ENCODE results near the gene TMEM107. TPM values are rescaled to one million over a fixed set of nuclear protein-coding genes. Genes with fewer than 3 reads are reported as not detected.
"Not testable (repeated sequence)": the region's sequence is repeated elsewhere in the genome, so short reads cannot be mapped to it uniquely, and the experiment has no call there.

Gene TMEM107
- 10 to 100 TPM; 45.1 to 50.8 TPM for total RNA-seq

GRCh38 chr17:8176197-8176940 is at the start of gene TMEM107:
Gene TMEM107, minus strand, starts transcription at chr17:8176380. Its CDS starts 94 bp downstream, at chr17:8176286.
- Mint-ChIP-seq H3K27ac (peak within 1 kb of the TSS; percentile 89), H3K4me1 (ENCODE audit: low read depth) (peaks cover 57% of the 10 kb centered on the region), H3K9me3 (no peaks in the 10 kb centered on the region), H3K27me3 (ENCODE audit: low read depth) (no peaks in the 10 kb centered on the region), H3K4me3 (peak within 1 kb of the TSS; percentile 84 to 97), H3K36me3 (ENCODE audit: insufficient read depth in 2 of 2) (peaks cover 0 to 2% of the 10 kb centered on the region in 2 donors)
- ATAC-seq (replicated peaks in 1 of 2) (peak; percentile 41 to 51), DNase-seq (peak; percentile 89 to 92)

GRCh38 chr17:8224891-8225812 is 49.0 kb upstream of the TMEM107 start:
- peak overlapping the region; percentile 27 to 29 for H3K4me3 Mint-ChIP-seq
- peaks cover 54% of the 10 kb centered on the region for H3K4me1 Mint-ChIP-seq (ENCODE audit: low read depth)
- peaks cover 10 to 24% of the 10 kb centered on the region in 2 donors for H3K36me3 Mint-ChIP-seq (ENCODE audit: insufficient read depth in 2 of 2)
- DNase-seq (no peak), ATAC-seq (replicated peaks in 1 of 2) (no peak)
- H3K27me3 Mint-ChIP-seq (ENCODE audit: low read depth): no peaks in the 10 kb centered on the region
- H3K9me3 Mint-ChIP-seq: no peaks in the 10 kb centered on the region
- no peak overlapping the region for H3K27ac Mint-ChIP-seq

DNA sequence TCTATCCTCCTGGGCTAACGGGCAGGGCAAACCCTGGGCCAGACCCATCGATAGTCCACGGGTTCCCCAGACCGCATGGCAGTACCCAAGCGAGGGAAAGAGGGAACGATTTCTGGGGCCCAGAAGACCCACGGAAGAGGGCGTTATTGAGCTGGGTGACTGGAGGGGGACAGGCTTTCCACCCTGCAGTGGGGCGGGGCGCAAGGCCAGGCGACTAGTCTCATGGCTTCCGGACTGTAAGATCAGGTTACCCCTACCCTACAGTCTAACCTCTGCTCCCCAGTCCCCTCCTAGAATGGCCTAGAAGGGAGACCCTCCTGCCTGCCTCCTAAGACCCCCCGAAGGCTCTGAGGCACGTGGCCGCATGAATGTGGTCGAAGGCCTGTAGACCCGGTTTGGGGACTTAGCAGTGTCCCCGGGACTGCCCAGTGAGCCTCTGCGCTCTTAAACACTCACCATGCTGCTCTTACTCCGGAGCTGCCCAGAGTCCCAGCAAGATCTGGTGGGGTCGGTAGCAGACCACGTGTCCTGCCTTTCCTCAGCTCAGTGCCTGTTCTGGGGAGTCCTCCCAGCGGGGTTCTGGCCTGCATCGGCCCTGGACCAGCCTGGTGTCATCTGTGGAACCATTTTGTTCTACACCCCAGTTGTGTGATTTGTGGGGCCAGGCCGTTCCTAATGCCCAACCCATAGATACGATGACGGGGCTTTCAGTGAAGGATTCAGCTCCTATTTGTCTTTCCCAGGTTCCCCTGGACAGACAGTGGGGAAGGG is 47.4 kb upstream of the TMEM107 start:
- peak; percentile 7 to 15 for ATAC-seq (replicated peaks in 1 of 2)
- peak; percentile 66 to 73 for DNase-seq
- no peaks in the 10 kb centered on the region for H3K27me3 Mint-ChIP-seq (ENCODE audit: low read depth)
- H3K36me3 Mint-ChIP-seq (ENCODE audit: insufficient read depth in 2 of 2): peaks cover 6 to 18% of the 10 kb centered on the region in 2 donors
- H3K9me3 Mint-ChIP-seq: no peaks in the 10 kb centered on the region
- peak overlapping the region; percentile 94 for H3K4me3 Mint-ChIP-seq
- H3K4me1 Mint-ChIP-seq (ENCODE audit: low read depth): peaks cover 54% of the 10 kb centered on the region
- peak overlapping the region; percentile 99 for H3K27ac Mint-ChIP-seq

DNA sequence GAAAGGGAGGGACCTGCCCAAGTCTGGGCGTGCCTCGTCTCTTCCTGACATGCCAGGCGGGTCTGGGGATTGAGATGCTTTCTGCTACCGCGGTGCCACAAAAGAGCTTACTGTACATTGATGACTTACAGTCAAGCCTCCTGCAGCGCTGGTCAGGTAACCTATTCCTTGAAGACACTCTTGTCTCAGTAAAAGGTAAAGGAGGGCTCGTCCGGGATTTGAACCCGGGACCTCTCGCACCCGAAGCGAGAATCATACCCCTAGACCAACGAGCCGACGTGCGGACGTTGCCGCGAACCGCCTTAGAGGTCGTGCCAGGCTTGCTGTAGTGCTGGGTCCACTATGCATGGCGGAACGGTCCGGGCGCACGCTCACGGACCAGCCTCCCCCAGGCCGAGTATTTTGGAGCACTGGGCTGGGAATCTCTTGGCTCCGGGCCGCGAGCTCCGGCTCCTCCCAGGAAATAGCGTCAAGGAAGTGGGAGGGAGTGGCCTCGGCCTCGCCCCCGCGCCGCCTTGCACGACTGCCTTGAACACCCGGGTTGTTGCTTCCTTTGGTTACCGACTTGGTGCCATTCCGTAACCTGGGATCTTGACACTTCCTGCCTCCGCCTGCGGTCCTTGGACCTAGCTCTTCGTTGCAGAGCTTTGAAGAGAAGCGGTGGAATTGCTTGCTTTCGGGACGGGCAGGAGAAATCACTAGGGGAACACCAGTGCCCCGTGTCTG is 46.6 kb upstream of the TMEM107 start:
- Mint-ChIP-seq H3K36me3 (ENCODE audit: insufficient read depth in 2 of 2) (peaks cover 5 to 16% of the 10 kb centered on the region in 2 donors), H3K27me3 (ENCODE audit: low read depth) (no peaks in the 10 kb centered on the region), H3K4me3 (peak overlapping the region; percentile 94), H3K4me1 (ENCODE audit: low read depth) (peaks cover 54% of the 10 kb centered on the region), H3K27ac (peak overlapping the region; percentile 99), H3K9me3 (no peaks in the 10 kb centered on the region)
- DNase-seq (peak; percentile 90 to 92), ATAC-seq (replicated peaks in 1 of 2) (peak; percentile 48 to 51)

DNA sequence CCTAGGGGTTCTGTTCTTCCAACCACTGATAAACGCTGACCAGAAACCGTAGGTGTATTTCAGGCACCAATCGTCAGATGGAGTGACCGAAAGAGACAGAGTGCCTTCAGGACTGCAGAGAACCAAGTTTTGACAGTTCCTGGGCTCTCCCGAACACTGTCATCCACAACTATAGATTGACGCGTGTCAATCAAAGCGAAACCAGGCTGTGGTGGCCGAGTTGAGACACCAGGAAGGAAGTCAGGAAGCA is 46.1 kb upstream of the TMEM107 start:
- no peaks in the 10 kb centered on the region for H3K9me3 Mint-ChIP-seq
- H3K27ac Mint-ChIP-seq: peak overlapping the region; percentile 99
- H3K36me3 Mint-ChIP-seq (ENCODE audit: insufficient read depth in 2 of 2): peaks cover 2 to 16% of the 10 kb centered on the region in 2 donors
- ATAC-seq (replicated peaks in 1 of 2) (peak; percentile 52 to 61), DNase-seq (peak; percentile 80 to 82)
- no peaks in the 10 kb centered on the region for H3K27me3 Mint-ChIP-seq (ENCODE audit: low read depth)
- peak overlapping the region; percentile 94 for H3K4me3 Mint-ChIP-seq
- H3K4me1 Mint-ChIP-seq (ENCODE audit: low read depth): peaks cover 49% of the 10 kb centered on the region

DNA sequence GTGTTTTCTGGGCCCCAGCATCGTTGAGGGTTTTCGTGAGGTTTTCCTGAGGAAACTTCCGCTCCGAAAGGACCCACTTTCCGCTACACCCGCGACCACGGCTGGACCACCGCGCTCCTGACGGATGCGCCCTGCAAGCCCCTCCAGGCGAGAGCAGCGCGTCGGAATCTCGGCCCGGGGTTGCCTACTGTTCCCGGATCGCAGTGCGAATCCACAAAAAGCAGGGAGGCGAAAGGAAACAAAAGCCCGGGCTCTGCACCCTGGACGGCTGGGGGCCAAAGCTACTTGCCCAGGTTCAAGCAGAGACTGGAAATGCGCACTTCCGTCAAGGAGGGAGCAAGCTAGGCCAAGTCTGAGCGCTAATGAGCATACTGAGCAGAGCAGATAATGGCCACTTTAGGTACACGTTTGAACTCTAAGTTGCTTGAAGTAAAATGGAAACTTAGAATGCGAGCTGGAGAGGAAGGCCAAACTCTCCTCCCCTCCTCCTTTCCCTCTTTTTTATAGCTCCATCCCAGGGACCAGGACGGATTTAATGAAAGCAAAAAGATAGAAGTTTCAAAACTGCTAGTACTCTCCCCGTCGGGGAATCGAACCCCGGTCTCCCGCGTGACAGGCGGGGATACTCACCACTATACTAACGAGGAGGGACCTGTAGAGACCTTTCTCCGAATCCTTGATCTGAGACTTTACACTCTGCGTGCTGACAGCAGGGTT is 45.6 kb upstream of the TMEM107 start:
- no peaks in the 10 kb centered on the region for H3K9me3 Mint-ChIP-seq
- ATAC-seq (replicated peaks in 1 of 2) (peak; percentile 60 to 66), DNase-seq (peak; percentile 89 to 92)
- H3K27me3 Mint-ChIP-seq (ENCODE audit: low read depth): no peaks in the 10 kb centered on the region
- peak overlapping the region; percentile 94 for H3K4me3 Mint-ChIP-seq
- H3K36me3 Mint-ChIP-seq (ENCODE audit: insufficient read depth in 2 of 2): peaks cover 0 to 13% of the 10 kb centered on the region in 2 donors
- peaks cover 44% of the 10 kb centered on the region for H3K4me1 Mint-ChIP-seq (ENCODE audit: low read depth)
- peak overlapping the region; percentile 99 for H3K27ac Mint-ChIP-seq

DNA sequence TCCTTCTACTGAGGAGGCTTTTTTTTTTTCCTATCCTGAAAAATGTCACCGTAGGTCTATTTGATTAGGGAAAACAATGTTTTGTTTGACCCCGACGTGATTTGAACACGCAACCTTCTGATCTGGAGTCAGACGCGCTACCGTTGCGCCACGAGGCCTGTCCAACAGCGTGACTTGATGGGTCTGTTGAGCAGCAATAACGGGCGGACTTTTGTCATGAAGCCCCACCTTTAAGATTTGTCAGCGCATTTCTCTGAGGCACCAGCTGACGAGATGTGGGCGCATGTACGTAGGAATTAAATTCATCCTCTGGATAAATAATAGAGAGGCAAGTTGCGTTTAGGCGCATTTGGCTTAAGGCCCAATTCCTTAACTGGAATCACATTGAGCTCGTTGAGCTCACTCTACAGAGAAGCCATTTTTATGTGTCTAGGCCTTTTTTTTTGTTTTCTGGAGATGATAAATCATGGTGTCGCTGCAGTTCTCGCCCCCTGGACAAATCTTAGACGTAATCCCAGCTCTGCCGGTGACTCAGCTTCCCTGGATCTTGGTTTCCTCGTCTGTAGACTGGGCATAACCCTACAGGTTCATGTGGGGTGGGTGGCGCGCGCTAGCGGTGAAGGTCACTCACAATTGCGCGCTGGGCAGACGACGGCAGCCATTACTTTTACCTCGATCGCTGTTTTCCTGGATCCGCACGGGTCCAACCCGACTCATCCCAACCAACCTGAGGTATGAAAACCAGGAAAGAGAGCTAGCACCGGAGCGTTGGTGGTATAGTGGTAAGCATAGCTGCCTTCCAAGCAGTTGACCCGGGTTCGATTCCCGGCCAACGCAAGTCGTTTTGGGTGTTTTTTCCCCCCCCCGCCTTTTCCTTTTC is 44.8 kb upstream of the TMEM107 start:
- DNase-seq (peak; percentile 84 to 91), ATAC-seq (replicated peaks in 1 of 2) (peak; percentile 18 to 19)
- Mint-ChIP-seq H3K27me3 (ENCODE audit: low read depth) (no peaks in the 10 kb centered on the region), H3K4me3 (peak overlapping the region; percentile 94), H3K9me3 (no peaks in the 10 kb centered on the region), H3K36me3 (ENCODE audit: insufficient read depth in 2 of 2) (peaks cover 0 to 13% of the 10 kb centered on the region in 2 donors), H3K4me1 (ENCODE audit: low read depth) (peaks cover 36% of the 10 kb centered on the region), H3K27ac (peak overlapping the region; percentile 99)

DNA sequence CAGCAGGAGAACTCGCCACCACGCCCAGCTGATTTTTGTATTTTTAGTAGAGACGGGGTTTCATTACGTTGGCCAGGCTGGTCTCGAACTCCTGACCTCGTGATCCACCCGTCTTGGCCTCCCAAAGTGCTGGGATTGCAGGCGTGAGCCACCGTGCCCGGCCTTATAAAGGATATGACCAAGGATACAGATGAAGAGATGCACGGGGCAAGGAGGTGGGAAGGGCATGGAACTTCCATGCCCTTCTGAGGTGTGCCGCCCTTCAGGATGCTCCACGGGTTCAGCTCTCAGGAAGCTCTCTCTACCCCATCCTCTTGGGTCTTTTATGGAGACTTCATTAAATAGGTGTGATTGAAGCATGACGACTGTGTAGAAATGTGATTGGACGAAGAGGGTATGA is 37.8 kb upstream of the TMEM107 start:
- not testable (repeated sequence) for H3K27me3 Mint-ChIP-seq (ENCODE audit: low read depth); H3K27ac Mint-ChIP-seq; ATAC-seq (replicated peaks in 1 of 2); H3K36me3 Mint-ChIP-seq (ENCODE audit: insufficient read depth in 2 of 2); DNase-seq; H3K9me3 Mint-ChIP-seq; H3K4me3 Mint-ChIP-seq
- H3K4me1 Mint-ChIP-seq (ENCODE audit: low read depth): peaks cover 14% of the 10 kb centered on the region

DNA sequence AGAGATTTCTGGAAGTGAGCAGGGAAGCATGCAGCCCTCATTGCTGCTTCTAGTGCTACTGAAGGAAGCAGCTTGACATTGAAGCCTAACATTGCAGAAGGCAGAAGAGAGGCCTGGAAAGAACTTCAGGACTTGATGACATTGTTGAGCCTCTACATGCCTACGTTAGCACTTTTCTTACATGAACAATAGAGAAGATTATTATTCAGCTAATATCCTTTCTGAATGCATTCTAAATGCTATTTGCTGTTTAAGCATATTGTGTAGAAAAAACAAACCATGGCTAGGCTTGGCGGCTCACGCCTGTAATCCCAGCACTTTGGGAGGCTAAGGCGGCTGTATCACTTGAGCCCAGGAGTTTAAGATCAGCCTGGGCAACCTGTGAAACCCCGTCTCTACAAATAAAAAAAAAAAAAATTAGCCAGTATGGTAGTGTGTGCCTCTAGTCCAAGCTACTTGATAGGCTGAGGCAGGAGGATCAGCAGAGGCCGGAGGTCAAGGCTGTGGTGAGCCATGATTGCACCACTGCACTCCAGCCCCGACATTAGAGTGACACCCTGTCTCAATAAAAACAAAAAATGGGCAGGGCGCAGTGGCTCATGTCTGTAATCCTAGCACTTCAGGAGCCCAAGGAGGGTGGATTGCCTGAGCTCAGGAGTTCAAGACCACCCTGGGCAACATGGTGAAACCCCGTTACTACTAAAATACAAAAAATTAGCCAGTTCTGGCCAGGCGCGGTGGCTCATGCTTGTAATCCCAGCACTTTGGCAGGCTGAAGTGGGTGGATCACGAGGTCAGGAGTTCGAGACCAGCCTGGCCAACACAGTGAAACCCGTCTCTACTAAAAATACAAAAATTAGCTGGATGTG is 36.4 kb upstream of the TMEM107 start:
- H3K36me3 Mint-ChIP-seq (ENCODE audit: insufficient read depth in 2 of 2): peaks cover 4 to 11% of the 10 kb centered on the region in 2 donors
- DNase-seq (no peak), ATAC-seq (replicated peaks in 1 of 2) (no peak)
- H3K4me3 Mint-ChIP-seq: no peak overlapping the region
- no peaks in the 10 kb centered on the region for H3K27me3 Mint-ChIP-seq (ENCODE audit: low read depth)
- no peak overlapping the region for H3K27ac Mint-ChIP-seq
- no peaks in the 10 kb centered on the region for H3K9me3 Mint-ChIP-seq
- H3K4me1 Mint-ChIP-seq (ENCODE audit: low read depth): peaks cover 19% of the 10 kb centered on the region

GRCh38 chr17:8210761-8211458 is 34.7 kb upstream of the TMEM107 start:
- Mint-ChIP-seq H3K27me3 (ENCODE audit: low read depth) (no peaks in the 10 kb centered on the region), H3K27ac (peak overlapping the region; percentile 74), H3K36me3 (ENCODE audit: insufficient read depth in 2 of 2) (peaks cover 6 to 23% of the 10 kb centered on the region in 2 donors), H3K9me3 (no peaks in the 10 kb centered on the region), H3K4me1 (ENCODE audit: low read depth) (peaks cover 25% of the 10 kb centered on the region), H3K4me3 (peak overlapping the region; percentile 89 to 93)
- peak in 1 of 2 donors; percentile 22 for ATAC-seq (replicated peaks in 1 of 2)
- no peak for DNase-seq
